Hepatocyte (in vitro differentiated cells): ENCODE results near the gene DGKG. TPM values are rescaled to one million over a fixed set of nuclear protein-coding genes. Genes with fewer than 3 reads are reported as not detected.
A peak's percentile ranks its signal among the peaks of the same experiment; 100 is the strongest.

Source experiments
- DNase-seq: peaks from one replicate; pipeline ENCODE4 v3.0.0-alpha.2; 2016; ENCODE audit warnings: low spot score
- H2AFZ ChIP-seq: fragments of 200-600 bp; sonication (generic); 2 replicates; pipeline ENCODE4 v1.6.0; 2016; ENCODE audit warnings: antibody characterized with exemption, mild to moderate bottlenecking
- H3K27ac ChIP-seq: fragments of 200-600 bp; sonication (generic); 2 replicates; pipeline ENCODE4 v1.5.1; 2016; ENCODE audit warnings: mild to moderate bottlenecking
- H3K27me3 ChIP-seq: fragments of 200-600 bp; sonication (generic); 2 replicates; pipeline ENCODE4 v1.6.1; 2016
- H3K36me3 ChIP-seq: fragments of 200-600 bp; sonication (generic); replicated peaks from 2 replicates; pipeline ENCODE4 v1.5.1; 2016; ENCODE audit warnings: low read depth; ENCODE audit not compliant: insufficient read depth
- H3K4me1 ChIP-seq: fragments of 200-600 bp; sonication (generic); 2 replicates; pipeline ENCODE4 v1.5.1; 2016; ENCODE audit warnings: mild to moderate bottlenecking, moderate library complexity; ENCODE audit not compliant: insufficient read depth
- H3K4me2 ChIP-seq: fragments of 200-600 bp; sonication (generic); 2 replicates; pipeline ENCODE4 v1.6.0; 2016
- H3K4me3 ChIP-seq: fragments of 200-600 bp; sonication (generic); 2 replicates; pipeline ENCODE4 v1.5.1; 2016; ENCODE audit warnings: mild to moderate bottlenecking
- H3K79me2 ChIP-seq: fragments of 200-600 bp; sonication (generic); 2 replicates; pipeline ENCODE4 v1.6.0; 2017; ENCODE audit warnings: mild to moderate bottlenecking
- H3K9me2 ChIP-seq: fragments of 200-600 bp; sonication (generic); replicated peaks from 2 replicates; pipeline ENCODE4 v1.6.0; 2017; ENCODE audit warnings: mild to moderate bottlenecking; ENCODE audit not compliant: insufficient read depth
- H3K9me3 ChIP-seq: fragments of 200-600 bp; sonication (generic); 2 replicates; pipeline ENCODE4 v1.5.1; 2016; ENCODE audit warnings: low read depth, mild to moderate bottlenecking
- H4K20me1 ChIP-seq: fragments of 200-600 bp; sonication (generic); 2 replicates; pipeline ENCODE4 v1.6.0; 2016; ENCODE audit warnings: mild to moderate bottlenecking; ENCODE audit not compliant: insufficient read depth, poor library complexity, severe bottlenecking
- EZH2 ChIP-seq: fragments of 200-600 bp; sonication (generic); IDR thresholded peaks from 2 replicates; pipeline ENCODE4 v1.6.1; 2016; ENCODE audit warnings: antibody characterized with exemption, mild to moderate bottlenecking, borderline replicate concordance
- EZH2phosphoT487 ChIP-seq: fragments of 200-600 bp; sonication (generic); IDR thresholded peaks from one replicate; pipeline ENCODE4 v1.6.1; 2018; ENCODE audit warnings: antibody characterized with exemption, mild to moderate bottlenecking, low read depth, moderate library complexity; ENCODE audit not compliant: unreplicated experiment, severe bottlenecking
- WGBS: methylation state at CpG from one replicate; pipeline ENCODE4 v1.1.6; 2016; ENCODE audit warnings: low lambda C conversion rate; ENCODE audit errors: missing lambda C conversion rate; 5-methylcytosine and 5-hydroxymethylcytosine counted together
- polyA plus RNA-seq: library from polyadenylated mRNA; unstranded; fragments of >200 nt; fragmentation: Nextera tagmentation; extraction: Ambion mirVana; gene quantifications from 2 replicates; pipeline ENCODE4 v1.2.1, GENCODE V29; 2016
- total RNA-seq: library from RNA; depleted of rRNA; stranded (reverse); fragments of >200 nt; gene quantifications from 2 replicates; pipeline ENCODE4 v1.2.3, GENCODE V29; 2014
- TF ChIP-seq, protein P1 (sequence below): fragments of 200-600 bp; sonication (generic); IDR thresholded peaks from 2 replicates; pipeline ENCODE4 v1.5.1; 2016; ENCODE audit warnings: antibody characterized with exemption, mild to moderate bottlenecking; ENCODE audit not compliant: poor library complexity

The DGKG gene
- total and polyA plus RNA-seq, 2 experiments from 2014 or later = not detected

GRCh38 chr3:186241910-186242821 is 119.9 kb downstream of the DGKG start:
- TF ChIP-seq, protein P1, sequence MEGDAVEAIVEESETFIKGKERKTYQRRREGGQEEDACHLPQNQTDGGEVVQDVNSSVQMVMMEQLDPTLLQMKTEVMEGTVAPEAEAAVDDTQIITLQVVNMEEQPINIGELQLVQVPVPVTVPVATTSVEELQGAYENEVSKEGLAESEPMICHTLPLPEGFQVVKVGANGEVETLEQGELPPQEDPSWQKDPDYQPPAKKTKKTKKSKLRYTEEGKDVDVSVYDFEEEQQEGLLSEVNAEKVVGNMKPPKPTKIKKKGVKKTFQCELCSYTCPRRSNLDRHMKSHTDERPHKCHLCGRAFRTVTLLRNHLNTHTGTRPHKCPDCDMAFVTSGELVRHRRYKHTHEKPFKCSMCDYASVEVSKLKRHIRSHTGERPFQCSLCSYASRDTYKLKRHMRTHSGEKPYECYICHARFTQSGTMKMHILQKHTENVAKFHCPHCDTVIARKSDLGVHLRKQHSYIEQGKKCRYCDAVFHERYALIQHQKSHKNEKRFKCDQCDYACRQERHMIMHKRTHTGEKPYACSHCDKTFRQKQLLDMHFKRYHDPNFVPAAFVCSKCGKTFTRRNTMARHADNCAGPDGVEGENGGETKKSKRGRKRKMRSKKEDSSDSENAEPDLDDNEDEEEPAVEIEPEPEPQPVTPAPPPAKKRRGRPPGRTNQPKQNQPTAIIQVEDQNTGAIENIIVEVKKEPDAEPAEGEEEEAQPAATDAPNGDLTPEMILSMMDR = peak; percentile 55
- TF ChIP-seq EZH2 = no peak
- no peak for TF ChIP-seq EZH2phosphoT487
- DNase-seq = peak; percentile 84
- WGBS = 38% methylated on average over 21 of the region's 21 CpGs

GRCh38 chr3:186239321-186239720 is 122.7 kb downstream of the DGKG start:
- Histone ChIP-seq H3K9me3 (no peaks in the 10 kb centered on the region), H3K79me2 (no peaks in the 10 kb centered on the region), H3K4me3 (no peak overlapping the region), H3K27me3 (no peaks in the 10 kb centered on the region), H3K27ac (no peak overlapping the region), H3K4me1 (no peaks in the 10 kb centered on the region), H2AFZ (no peak overlapping the region), H3K36me3 (no peaks in the 10 kb centered on the region), H3K9me2 (no peaks in the 10 kb centered on the region), H4K20me1 (no peaks in the 10 kb centered on the region), H3K4me2 (no peak overlapping the region)
- WGBS = 84% methylated on average over 10 of the region's 10 CpGs
- no peak for TF ChIP-seq EZH2
- TF ChIP-seq, protein P1 = no peak
- DNase-seq = no peak

More at GRCh38 chr3:186241910-186242821, 119.9 kb downstream of the DGKG start:
- H3K9me3 ChIP-seq = no peaks in the 10 kb centered on the region
- no peak overlapping the region for H3K4me3 ChIP-seq
- no peaks in the 10 kb centered on the region for H3K36me3 ChIP-seq
- H3K4me1 ChIP-seq = no peaks in the 10 kb centered on the region
- no peaks in the 10 kb centered on the region for H3K27me3 ChIP-seq
- no peaks in the 10 kb centered on the region for H3K79me2 ChIP-seq
- peak overlapping the region; percentile 50 for H3K4me2 ChIP-seq
- no peaks in the 10 kb centered on the region for H4K20me1 ChIP-seq
- H2AFZ ChIP-seq = no peak overlapping the region
- no peaks in the 10 kb centered on the region for H3K9me2 ChIP-seq
- no peak overlapping the region for H3K27ac ChIP-seq

DNA sequence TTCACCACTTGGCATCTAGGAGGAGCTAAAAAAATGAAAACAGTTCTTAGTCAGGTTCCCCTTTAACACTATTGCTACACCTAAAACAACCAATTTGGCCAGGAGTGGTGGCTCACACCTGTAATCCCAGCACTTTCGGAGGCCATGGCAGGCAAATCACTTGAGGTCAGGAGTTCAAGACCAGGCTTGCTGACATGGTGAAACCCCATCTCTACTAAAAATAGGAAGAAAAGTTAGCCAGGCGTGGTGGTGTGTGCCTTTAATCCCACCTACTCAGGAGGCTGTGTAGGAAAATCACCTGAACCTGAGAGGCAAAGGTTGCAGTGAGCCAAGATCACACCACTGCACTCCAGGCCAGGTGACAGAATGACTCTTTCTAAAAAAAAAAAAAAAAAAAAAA is 124.1 kb downstream of the DGKG start:
- DNase-seq = no peak
- no peak overlapping the region for H3K4me2 ChIP-seq
- no peaks in the 10 kb centered on the region for H3K9me3 ChIP-seq
- no peak overlapping the region for H2AFZ ChIP-seq
- TF ChIP-seq, protein P1 = no peak
- TF ChIP-seq EZH2phosphoT487 = no peak
- TF ChIP-seq EZH2 = no peak
- H3K27ac ChIP-seq = no peak overlapping the region
- no peaks in the 10 kb centered on the region for H4K20me1 ChIP-seq
- H3K27me3 ChIP-seq = no peaks in the 10 kb centered on the region
- 91% methylated on average over 2 of the region's 2 CpGs for WGBS
- H3K36me3 ChIP-seq = no peaks in the 10 kb centered on the region
- no peaks in the 10 kb centered on the region for H3K9me2 ChIP-seq
- H3K79me2 ChIP-seq = no peaks in the 10 kb centered on the region
- no peak overlapping the region for H3K4me3 ChIP-seq
- H3K4me1 ChIP-seq = no peaks in the 10 kb centered on the region
